H1 (cell line): ENCODE data around the gene ARPC2.

Source experiments
- EP300 ChIP-seq, 2 experiments: IDR thresholded peaks; 1 replicate in 1 of 2; 2 replicates in 1 of 2; pipeline ENCODE4 v1.6.1; 2011 to 2012; ENCODE audit warnings: low read depth in 2 of 2, low read length in 2 of 2, mild to moderate bottlenecking in 2 of 2, borderline replicate concordance in 1 of 2, inconsistent platforms in 1 of 2, moderate library complexity in 1 of 2
- GTF2F1 ChIP-seq: IDR thresholded peaks from 2 replicates; pipeline ENCODE4 v1.6.1; 2012; ENCODE audit warnings: low read depth, low read length, improper control_type of control experiment, borderline replicate concordance
- POLR2A ChIP-seq, 2 experiments: IDR thresholded peaks; 1 replicate in 1 of 2; 2 replicates in 1 of 2; pipeline ENCODE4 v1.6.1; 2011; ENCODE audit warnings: low read depth in 2 of 2, low read length in 2 of 2, mild to moderate bottlenecking in 2 of 2; ENCODE audit errors: control extremely low read depth in 1 of 2
- RAD21 ChIP-seq, 2 experiments: IDR thresholded peaks in 1 of 2; conservative IDR thresholded peaks in 1 of 2; 2 replicates each; pipeline ENCODE4 v1.6.1; 2011; ENCODE audit warnings: low read depth in 2 of 2, low read length in 2 of 2, improper control_type of control experiment in 1 of 2, inconsistent platforms in 1 of 2, mild to moderate bottlenecking in 1 of 2, moderate library complexity in 1 of 2
- TBP ChIP-seq: IDR thresholded peaks from 2 replicates; pipeline ENCODE4 v1.6.1; 2011; ENCODE audit warnings: low read depth, low read length, improper control_type of control experiment
- ZNF274 ChIP-seq: IDR thresholded peaks from 2 replicates; pipeline ENCODE4 v1.7.0; 2012; ENCODE audit warnings: low read length, borderline replicate concordance; ENCODE audit errors: extremely low read depth
- TF ChIP-seq, protein P1 (sequence below): IDR thresholded peaks from 2 replicates; pipeline ENCODE4 v1.6.1; 2012; ENCODE audit warnings: low read length, inconsistent platforms
- TF ChIP-seq, protein P2 (sequence below): IDR thresholded peaks from 2 replicates; pipeline ENCODE4 v1.6.1; 2011; ENCODE audit warnings: low read length, improper control_type of control experiment
- TF ChIP-seq, protein P3 (sequence below), 3 experiments: IDR thresholded peaks; 1 replicate in 2 of 3; 2 replicates in 1 of 3; pipeline versions ENCODE4 v1.5.1 to v1.6.1; 2011; ENCODE audit warnings: low read length in 3 of 3, mild to moderate bottlenecking in 3 of 3, inconsistent platforms in 2 of 3, low read depth in 1 of 3, moderate library complexity in 1 of 3; ENCODE audit not compliant: insufficient read depth in 1 of 3; ENCODE audit errors: control extremely low read depth in 1 of 3

DNA sequence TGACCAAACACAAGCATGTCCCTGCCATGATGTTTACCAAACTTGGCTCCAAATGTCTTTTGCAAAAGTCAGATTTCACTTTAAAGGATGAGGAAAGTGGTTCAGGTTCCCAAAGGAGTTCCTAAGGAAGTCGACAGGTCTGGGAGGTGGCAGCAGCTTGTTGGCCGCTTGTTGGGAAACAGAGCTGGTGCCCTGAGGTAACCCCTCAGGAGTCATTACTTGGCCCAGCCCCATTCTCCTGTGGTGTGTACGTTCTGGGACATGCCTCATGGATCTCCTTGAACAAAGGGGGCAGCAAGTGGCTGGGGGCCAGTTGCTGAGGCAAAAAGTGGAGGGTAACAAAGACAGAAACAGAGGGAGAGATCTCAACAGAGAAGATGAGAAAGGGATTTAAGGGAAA, 64.5 kb downstream of the ARPC2 start:
- TF ChIP-seq RAD21 (IDR thresholded peaks at IDR 0.05 in 1 of 2, conservative IDR thresholded peaks at IDR 0.05 in 1 of 2; ENCODE audit: low read depth in 2 of 2, low read length in 2 of 2) (no peak), GTF2F1 (no peak), TBP (no peak), POLR2A (IDR thresholded peaks at IDR 0.05; ENCODE audit: control extremely low read depth in 1 of 2, low read depth in 2 of 2, low read length in 2 of 2) (no peak), ZNF274 (no peak), EP300 (IDR thresholded peaks at IDR 0.05; ENCODE audit: borderline replicate concordance in 1 of 2, low read depth in 2 of 2, low read length in 2 of 2) (no peak)
- TF ChIP-seq, protein P1, sequence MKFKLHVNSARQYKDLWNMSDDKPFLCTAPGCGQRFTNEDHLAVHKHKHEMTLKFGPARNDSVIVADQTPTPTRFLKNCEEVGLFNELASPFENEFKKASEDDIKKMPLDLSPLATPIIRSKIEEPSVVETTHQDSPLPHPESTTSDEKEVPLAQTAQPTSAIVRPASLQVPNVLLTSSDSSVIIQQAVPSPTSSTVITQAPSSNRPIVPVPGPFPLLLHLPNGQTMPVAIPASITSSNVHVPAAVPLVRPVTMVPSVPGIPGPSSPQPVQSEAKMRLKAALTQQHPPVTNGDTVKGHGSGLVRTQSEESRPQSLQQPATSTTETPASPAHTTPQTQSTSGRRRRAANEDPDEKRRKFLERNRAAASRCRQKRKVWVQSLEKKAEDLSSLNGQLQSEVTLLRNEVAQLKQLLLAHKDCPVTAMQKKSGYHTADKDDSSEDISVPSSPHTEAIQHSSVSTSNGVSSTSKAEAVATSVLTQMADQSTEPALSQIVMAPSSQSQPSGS = no peak
- TF ChIP-seq, protein P2, sequence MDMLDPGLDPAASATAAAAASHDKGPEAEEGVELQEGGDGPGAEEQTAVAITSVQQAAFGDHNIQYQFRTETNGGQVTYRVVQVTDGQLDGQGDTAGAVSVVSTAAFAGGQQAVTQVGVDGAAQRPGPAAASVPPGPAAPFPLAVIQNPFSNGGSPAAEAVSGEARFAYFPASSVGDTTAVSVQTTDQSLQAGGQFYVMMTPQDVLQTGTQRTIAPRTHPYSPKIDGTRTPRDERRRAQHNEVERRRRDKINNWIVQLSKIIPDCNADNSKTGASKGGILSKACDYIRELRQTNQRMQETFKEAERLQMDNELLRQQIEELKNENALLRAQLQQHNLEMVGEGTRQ = no peak
- TF ChIP-seq, protein P3, sequence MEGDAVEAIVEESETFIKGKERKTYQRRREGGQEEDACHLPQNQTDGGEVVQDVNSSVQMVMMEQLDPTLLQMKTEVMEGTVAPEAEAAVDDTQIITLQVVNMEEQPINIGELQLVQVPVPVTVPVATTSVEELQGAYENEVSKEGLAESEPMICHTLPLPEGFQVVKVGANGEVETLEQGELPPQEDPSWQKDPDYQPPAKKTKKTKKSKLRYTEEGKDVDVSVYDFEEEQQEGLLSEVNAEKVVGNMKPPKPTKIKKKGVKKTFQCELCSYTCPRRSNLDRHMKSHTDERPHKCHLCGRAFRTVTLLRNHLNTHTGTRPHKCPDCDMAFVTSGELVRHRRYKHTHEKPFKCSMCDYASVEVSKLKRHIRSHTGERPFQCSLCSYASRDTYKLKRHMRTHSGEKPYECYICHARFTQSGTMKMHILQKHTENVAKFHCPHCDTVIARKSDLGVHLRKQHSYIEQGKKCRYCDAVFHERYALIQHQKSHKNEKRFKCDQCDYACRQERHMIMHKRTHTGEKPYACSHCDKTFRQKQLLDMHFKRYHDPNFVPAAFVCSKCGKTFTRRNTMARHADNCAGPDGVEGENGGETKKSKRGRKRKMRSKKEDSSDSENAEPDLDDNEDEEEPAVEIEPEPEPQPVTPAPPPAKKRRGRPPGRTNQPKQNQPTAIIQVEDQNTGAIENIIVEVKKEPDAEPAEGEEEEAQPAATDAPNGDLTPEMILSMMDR (IDR thresholded peaks at IDR 0.05; ENCODE audit: control extremely low read depth in 1 of 3, insufficient read depth in 1 of 3, low read depth in 1 of 3, low read length in 3 of 3) = no peak
